GM11168 (cell line): ENCODE results near the gene TXN2.

Experiments
- in situ Hi-C: fragments of 300-500 bp; cut with MboI; formaldehyde crosslinking; loops from one replicate; pipeline ENCODE4 v1.12.0; 2022; ENCODE audit warnings: low sequenced_read_pairs; ENCODE audit not compliant: unreplicated experiment

Gene TXN2

DNA sequence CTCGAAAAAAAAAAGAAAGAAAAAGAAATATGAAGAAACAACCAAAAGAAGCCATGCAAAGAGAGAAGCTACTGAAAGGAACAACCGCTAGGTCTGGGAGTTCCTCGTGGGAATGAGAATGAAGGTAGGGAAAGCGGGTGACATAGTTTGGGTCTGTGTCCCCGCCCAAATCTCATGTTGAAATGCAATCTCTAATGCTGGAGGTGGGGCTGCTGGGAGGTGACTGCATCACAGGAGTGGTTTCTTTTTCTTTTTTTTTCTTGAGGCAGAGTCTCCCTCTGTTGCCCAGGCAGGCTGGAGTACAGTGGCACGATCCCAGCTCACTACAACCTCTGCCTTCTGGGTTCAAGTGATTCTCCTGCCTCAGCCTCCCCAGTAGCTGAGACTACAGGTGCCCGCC is 9.7 kb upstream of the TXN2 start:
- in situ Hi-C loops = no loop called here

DNA sequence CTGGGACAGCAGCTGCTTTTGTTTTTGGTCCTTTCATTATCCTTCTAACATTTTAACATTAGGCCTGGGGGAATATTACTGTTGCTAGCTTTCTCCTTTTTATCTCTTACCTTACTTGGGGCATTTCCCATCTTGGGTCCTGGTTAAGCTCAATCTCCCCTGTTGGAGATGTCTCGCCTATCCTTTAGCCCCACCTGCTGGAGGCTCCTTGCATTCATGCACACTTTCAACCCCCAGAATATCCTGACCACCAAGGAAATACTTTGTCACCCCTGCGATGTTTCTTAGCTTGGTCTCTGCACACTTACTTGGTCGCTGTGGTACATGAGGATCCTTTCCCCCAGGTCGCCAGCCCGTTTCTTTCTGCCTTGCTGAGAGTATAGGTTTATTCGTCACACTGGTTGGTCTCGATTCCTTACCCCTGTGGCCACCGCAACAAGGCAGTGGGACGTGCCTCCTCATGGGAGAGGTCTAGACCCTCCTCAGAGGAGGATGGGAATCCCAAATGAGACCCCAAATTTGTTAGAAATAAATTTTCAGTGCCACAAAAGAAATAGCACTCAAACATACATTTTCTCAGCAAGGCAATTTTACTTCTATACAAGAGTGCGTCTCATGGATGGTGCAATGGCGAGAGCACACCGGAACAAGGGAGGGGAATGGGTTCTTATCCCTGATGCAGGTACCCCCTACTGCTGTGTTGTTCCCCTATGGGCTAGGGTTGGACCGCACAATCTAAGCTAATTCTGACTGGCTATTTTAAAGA is 5.4 kb upstream of the TXN2 start:
- in situ Hi-C loops = no loop called here

DNA sequence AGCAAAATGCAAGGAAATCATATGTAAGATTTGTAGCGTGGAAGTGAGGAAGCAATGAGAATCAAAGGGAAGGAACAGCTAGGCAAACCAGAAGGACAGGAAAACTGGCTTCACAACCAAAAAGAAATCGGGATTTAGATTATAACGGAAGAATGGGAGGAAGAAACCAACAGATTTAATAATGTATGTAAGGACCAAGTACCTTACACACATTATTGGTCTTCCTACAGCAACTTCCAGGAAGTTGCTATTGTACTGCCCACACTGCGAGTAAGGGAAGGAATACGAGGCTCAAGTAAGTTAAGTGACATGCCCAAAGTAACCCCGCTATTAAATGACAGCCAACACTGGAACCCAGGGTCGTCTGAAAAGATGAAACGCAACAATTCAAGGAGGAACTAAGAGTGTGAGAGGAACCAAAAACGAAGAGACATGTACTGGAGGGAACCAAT is 473 bp downstream of the TXN2 start:
- in situ Hi-C loops = no loop called here

DNA sequence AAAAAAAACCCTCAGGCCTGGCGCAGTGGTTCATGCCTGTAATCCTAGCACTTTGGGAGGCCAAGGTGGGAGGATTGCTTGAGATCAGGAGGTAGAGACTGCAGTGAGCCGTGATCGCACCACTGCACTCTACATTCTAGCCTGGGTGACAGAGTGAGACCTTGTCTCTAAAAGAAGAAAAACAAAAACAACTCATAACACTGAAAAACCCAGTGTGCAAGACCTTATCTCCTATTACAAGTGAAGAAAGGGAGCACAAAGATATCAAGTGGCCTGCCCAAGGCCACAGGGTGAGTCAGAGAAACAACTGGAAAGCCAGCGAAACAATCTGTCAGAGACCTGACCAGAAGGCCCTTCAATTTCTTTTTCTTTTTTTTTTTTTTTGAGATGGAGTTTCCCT is 2.5 kb downstream of the TXN2 start:
- in situ Hi-C loops = no loop called here

DNA sequence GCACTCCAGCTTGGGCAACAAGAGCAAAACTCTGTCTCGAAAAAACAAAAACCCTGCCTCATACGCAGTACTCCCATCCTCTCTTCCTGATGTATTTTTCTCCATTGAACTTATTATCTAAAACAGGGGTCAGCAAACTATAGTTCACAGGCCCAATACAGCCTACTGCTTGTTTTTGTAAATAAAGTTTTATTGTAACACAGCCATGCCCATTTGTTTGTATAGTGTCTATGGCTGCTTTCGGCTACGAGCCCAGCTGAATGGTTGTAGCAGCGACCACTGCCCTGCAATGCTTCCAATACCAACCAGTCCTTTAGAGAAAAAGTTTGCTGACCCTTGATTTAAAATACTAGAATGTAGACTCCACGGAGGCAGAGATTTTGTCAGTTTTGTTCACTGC is 6.1 kb downstream of the TXN2 start:
- in situ Hi-C loops = no loop called here

DNA sequence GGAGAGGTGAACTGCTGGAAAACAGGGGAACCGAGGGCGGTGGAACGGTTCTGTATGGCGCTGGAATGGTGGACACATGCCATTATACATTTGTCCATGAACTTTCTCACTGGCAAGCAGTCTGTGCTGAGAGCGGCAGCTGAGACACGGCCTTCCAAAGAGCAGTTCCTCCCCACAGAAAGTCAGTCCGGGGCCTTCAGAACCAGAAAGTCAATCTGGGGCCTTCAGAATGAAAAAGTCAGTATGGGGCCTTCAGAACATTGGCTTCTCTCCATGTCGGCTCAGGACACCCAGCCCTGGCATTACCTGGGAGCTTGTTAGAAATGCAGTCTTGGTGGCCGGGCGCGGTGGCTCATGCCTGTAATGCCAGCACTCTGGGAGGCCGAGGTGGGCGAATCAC is 8.8 kb downstream of the TXN2 start:
- in situ Hi-C loops = loop anchor here (5.0 kb wide), 1 partner anchor 175 kb away; no protein-coding TSS in a partner anchor

DNA sequence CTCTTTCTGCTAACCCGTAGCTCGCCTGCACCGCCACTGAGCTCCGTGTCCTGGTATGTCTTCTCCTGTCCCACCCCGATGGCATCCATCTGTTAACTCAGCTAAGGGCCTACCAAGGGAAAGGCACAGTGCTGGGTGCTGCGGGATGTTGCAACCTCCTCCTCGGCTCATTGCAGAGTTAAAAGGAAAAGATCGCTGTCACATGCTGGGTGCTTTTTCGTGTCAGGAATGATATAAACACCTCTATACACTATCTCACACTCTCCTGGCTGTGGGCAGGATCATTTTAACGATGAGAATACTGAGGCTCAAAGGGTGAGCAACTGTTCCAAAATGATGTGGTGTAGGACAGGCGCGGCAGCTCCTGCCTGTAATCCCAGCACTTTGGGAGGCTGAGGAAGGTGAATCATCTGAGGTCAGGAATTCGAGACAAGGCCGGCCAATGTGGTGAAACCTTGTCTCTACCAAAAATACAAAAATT is 10.1 kb downstream of the TXN2 start:
- in situ Hi-C loops = loop anchor here (5.0 kb wide), 1 partner anchor 174 kb away; no protein-coding TSS in a partner anchor

DNA sequence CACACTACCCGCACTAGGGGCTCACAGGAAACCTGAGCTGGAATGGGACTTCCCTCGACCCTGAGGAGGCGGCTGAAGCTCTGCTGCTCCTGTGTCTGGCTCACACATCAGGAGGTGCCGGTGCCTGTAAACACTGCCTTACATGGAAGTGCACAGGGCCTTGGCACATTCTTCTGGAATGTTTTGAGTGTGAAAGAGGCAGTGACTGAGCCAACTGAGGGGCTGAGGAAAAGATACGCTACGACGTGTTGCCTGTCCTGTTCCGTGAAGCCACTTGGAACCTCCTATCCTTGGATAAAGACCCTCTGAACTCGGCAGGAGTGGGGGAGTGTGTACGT is 10.5 kb downstream of the TXN2 start:
- in situ Hi-C loops = loop anchor here (5.0 kb wide), 1 partner anchor 174 kb away; no protein-coding TSS in a partner anchor

DNA sequence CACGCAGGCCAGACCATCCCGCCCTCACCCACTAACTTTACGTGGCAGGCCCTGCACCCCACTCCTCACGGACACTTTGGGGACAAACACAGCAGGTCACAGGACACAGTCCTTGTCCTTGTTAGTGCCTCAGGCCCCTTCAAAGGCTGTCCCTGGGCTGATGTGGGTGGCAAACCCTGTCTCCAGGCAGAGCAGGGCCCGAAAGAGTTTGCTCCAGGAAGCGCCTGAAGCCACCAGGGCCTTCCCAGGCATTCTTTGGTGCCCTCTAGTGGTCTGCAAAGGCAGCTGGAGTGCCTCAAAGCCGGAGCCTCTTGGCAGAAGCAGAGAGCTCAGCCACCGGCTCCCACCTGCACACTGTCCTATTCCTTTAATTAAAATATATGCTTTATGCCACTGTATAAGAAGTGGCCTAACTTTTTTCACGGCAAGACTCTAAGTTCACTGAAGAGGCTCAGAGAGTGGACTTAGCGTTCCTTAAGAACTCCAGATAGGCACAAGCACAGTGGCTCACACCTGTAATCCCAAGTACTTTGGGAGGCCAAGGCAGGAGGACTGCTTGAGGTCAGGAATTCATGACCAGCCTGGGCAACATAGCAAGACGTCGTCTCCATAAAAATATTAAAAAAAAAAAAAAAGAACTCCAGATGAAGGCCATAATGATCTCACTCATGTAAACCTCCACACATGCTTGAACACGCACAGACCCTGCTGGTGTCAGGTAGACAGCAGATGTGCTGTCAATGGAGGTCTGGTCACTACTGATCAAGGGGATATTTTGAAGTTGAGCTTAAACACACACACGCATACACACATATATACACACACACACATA is 11.1 kb downstream of the TXN2 start:
- in situ Hi-C loops = loop anchor here (5.0 kb wide), 1 partner anchor 173 kb away; no protein-coding TSS in a partner anchor

DNA sequence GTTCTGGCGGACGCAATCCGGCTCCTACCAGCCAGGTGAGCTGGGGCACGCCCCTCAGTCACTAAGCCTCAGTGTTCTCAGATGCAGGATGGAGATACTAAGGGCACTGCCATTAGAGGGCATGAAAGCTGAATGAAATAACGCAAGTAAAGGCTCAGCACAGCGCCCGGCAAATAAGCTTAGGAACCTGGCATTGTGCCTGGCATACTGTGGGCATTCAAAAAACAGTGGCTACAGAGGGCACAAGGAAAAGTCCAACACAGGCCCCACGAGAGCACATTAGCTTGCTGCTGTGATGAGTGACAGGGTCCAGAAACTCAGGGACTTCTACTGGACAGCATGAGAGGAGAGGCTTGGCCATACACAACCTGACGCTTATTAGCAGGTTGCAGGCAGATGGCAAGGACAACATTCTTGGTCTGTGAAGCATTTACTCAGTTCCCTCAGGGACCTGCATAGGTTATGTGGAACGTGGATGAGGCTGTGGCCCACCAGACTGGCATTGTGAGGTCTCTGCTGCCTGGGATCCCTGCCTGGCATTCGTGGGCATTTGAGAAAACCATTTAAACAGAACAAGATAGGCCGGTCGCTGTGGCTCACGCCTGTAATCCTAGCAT is 12.2 kb downstream of the TXN2 start:
- in situ Hi-C loops = no loop called here

DNA sequence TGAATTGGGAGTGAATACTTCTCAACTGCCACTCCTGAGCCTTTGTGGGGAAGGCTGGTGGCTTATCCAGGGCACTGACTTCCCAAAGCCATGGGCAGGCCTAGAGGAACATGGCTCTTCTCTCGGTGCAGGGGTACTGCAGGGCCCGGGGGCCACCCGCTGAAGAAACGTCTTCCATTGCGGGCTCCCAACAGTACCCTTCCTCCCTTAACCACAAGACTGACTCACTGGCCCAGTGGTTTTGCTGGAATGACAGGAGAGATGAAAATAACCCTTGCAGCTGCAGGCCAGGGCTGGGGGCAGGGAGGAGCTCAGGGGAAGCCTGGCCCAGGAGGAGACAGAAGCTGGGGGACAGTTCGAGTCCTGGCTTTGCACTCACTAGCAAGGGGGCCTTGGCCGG is 13.5 kb downstream of the TXN2 start:
- in situ Hi-C loops = no loop called here

DNA sequence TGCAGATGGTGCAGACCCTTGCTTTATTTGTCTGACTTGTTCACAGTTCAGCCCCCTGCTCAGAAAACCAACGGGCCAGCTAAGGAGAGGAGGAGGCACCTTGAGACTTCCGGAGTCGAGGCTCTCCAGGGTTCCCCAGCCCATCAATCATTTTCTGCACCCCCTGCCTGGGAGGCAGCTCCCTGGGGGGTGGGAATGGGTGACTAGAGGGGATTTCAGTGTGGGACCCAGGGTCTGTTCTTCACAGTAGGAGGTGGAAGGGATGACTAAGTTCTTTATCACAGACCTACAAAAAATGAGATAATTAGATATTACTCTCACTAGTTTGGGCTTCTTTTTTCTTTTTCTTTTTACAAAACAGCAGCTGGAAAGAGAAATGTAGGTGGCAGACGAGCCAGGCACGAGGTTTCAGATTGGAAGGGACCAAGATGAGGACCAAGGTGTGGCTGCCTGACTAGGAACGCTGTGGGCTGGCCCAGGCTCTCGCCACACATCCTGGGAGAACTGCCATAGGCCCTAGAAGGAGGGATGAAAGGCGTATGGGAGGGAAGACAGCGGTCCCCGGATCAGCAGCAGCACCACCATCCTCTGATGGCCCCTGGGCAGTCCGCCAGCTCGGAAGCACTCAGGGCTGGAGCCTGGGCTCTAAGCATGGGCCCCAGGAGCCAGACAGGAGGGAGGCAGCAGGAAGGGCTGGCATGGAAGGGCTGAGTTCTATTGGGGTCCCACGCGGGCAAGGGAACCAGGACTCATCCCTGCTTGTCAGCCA is 14.2 kb downstream of the TXN2 start:
- in situ Hi-C loops = no loop called here

DNA sequence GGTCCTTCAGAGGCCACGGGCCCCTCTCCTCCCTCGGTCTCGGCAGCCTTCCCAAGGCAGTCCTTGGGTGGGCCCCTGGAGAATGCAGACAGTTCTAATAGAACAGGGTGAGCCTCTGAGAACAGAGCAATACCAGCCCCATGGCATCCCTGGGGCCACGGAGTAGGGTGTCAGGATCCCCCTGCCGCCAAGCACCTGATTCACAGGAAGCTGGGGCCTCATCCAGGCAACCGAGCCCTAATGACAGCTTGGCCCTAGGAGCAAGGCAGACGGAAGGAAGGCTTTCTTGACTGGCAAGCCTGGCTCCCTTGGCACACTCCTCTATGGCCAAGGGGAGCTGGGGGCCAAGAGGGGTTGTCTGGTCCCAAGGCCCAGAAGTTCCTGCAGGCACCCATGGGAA is 15.2 kb downstream of the TXN2 start:
- in situ Hi-C loops = no loop called here

DNA sequence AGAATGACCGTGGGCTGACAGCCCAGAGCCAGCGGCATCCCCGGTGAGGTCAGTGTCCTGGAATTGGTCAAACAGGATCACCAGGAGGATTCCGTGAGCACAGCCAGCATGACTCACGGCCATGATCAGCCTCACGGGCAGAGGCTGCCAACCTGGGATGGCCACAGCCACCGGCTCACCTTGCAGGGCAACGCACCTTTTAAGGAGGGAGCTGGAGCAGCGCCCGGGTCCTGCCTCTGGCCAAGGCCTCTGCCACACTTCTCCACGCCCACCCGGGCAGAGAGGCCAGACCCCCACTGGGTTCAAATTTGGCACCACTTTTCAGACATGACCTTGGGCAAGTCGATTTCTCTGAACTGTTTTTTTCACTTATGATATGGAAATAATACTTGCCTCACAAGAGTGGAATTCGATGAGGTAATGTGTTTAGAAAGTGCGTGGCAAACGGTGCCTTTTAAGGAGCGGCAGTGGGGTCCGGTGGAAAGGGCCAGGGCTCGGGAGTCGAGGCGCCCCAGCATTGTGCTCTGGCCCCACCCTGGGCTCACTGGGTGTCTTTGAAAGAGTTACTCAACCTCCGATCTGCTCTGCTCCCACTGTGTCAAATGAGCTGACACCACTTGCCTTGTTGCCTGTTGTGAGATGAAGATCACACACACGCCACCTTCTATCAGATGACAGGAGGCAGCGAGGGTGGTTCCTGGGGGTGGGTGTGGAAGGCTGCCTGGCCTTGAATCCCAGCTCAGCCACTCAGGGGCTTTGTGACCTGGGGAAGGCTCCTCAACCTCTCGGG is 16.0 kb downstream of the TXN2 start:
- in situ Hi-C loops = no loop called here

DNA sequence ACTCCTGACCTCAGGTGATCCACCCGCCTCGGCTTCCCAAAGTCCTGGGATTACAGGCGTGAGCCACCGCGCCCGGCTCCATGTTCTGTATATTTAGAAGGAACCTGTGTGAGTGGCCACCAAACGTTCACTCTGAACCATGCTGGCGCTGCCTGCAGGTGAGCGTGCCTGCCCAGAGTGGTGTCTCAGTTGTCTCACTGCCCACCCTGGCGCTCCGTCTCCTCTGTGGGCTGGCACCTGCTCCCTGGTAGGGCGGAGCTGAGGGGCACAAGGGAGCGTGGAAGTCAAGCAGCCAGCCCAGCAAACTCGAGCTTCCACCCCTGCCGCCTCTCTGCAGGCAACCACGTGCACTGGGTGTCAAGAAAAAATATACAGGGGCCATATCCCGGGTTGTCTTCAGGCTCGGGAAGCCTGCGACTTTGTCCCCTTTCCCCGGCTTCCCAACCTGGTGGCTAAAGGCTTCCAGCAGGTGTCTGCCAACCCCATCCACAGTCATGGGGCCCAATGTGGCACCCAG is 16.7 kb downstream of the TXN2 start:
- in situ Hi-C loops = no loop called here

DNA sequence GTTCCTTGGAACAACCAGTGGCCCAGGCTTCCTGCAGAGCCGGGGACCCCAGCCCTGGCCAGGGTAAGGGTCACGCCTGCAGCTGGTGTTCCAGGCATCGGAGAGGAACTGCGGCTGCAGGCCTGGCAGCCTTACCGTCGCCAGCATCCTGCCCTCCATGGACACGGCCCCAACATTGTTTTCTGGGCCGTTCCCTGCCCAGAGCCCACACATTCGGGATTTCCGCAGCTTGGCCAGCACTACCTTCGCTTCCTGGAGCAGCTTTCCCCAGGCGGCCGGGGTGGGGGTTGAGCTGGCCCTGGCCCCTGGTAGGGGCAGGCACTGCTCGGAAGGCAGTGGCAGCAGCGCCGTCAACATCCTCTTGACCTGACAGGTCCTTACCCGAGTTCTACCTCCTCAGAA is 17.7 kb downstream of the TXN2 start:
- in situ Hi-C loops = no loop called here

DNA sequence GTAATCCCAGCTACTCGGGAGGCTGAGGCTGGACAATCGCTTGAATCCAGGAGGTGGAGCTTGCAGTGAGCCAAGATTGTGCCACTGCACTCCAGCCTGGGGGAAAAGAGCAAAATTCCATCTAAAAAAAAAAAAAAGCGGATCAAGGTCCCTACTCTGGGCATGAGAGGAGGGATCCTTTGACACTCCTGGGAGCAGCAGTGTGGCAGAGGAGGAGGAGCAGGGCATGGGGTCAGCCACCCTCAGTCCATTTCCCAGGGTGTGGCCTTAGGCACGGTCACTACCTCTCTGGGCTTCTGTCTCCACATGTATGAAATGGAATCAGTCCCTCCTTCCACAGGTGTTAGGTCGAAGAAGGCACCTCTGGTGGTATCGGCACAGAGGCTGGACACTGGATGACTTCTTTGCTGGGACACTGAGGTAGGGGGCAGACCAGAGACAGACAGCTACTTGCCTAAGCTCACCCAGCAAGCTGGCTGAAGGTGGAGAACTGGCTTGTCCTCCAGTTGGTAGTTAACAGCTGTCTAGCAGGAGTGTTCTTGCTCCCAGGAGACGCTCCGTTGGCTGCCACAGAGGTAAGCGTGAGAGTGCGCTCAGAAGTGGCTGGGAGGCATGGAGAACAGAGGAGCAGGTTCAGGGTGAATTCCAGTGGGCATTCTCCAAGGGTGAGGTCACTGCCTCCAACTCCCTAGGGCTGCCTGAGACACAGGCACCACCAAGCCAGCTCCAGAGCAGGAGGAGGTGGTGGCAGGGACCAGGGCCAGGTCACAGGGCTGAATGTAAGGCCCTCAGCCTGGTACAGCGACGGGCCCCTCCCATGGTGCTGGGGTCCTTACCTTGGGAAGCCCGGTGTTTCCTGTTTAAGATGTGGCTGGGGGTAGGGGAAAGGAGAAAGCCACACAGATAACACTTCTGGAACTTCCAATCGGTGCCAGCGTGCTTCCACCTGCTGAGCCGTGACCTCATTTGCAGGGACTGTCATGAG is 19.5 kb downstream of the TXN2 start:
- in situ Hi-C loops = no loop called here

DNA sequence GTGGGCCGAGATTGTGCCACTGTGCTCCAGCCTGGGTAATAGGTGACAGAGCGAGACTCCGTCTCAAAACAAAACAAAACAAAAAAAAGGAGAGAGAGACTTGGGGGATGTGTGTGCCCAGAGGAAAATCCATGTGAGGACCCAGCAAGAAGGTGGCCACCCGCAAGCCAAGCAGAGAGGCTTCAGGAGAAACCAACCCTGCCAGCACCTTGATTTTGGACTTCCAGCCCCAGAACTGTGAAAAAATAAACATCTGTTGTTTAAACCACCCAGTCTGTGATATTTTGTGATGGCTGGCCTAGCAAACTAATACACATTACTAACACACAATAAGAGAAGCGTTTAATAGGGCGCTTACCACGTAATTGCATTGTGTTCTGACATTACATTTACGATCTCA is 21.2 kb downstream of the TXN2 start:
- in situ Hi-C loops = no loop called here
